GM12892 (cell line): Measurements from ENCODE around the gene HK3.

ENCODE experiments used
- POLR2A ChIP-seq: IDR thresholded peaks from 2 replicates; pipeline ENCODE4 v1.6.1; 2011; ENCODE audit warnings: low read depth, low read length, control low read depth
- POLR2AphosphoS5 ChIP-seq: IDR thresholded peaks from 2 replicates; pipeline ENCODE4 v1.6.1; 2011; ENCODE audit warnings: low read depth, low read length, control low read depth

DNA sequence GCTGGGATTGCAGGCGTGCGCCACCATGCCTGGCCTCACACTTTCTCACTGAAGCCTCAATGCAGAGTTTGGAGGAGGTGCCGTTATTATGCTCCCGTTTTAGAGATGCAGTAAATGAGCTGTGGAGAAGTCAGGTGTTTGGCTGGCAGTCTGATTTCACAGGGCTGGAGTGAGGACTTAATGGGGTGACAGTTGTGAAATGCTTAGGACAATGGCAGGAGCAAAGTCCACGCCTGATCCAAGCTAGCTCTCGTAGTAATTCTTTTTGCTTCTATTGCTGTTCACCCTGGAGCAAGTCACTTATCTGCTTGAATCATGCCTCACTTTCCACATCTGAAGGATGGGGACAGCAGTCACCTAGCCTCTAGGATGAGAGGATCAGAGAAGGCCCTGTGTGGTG, 67.0 kb downstream of the HK3 start:
- TF ChIP-seq POLR2AphosphoS5 (no peak), POLR2A (no peak)
